DND-41 (cell line): ENCODE measurements around the gene SPEG.

Experiments used
- CTCF ChIP-seq: IDR thresholded peaks from 2 replicates; pipeline ENCODE4 v1.5.1; 2012; ENCODE audit warnings: borderline replicate concordance, low read length, moderate library complexity, mild to moderate bottlenecking; ENCODE audit not compliant: poor library complexity, severe bottlenecking; ENCODE audit errors: extremely low read depth
- EZH2 ChIP-seq: IDR thresholded peaks from 3 replicates; pipeline ENCODE4 v1.6.1; 2012; ENCODE audit warnings: borderline replicate concordance, low read depth, mild to moderate bottlenecking, moderate library complexity, low read length, inconsistent platforms; ENCODE audit not compliant: severe bottlenecking

- TF ChIP-seq EZH2 (no peak), CTCF (no peak)
These were observed 30.8 kb upstream of the SPEG start for GRCh38 chr2:219403861-219404260.
